ENCODE results near the gene HYDIN. TPM values are rescaled to one million over a fixed set of nuclear protein-coding genes. Genes with fewer than 3 reads are reported as not detected.

Gene HYDIN
- total and polyA plus RNA-seq, 2 donors (not counting 1 experiment from before 2014, with no cell fraction given), result 0.54 to 1.7 TPM

DNA sequence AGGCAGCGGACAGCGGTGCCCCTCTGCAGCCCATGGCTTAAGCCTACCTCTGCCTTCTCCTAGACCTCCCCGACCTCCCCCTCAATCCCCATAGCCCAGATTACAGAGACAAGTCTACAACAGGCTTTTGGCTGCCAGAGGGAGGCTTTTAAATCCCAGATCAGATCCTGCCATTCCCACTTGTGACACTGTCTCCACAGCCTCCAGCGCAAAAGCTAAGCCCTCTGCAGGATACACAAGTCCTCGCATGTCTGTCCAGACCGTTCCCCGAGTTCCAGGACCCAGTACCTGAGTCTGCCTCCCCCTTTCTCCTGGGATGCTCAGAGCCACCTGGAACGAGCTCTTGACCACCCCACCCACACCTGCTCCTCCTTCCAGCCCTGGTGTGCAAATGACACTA, 460.8 kb downstream of the HYDIN start:
- Histone ChIP-seq H3K79me2 (ENCODE audit: control insufficient read depth, insufficient read depth, low read length) (no peaks in the 10 kb centered on the region), H2AFZ (ENCODE audit: low read length) (no peak overlapping the region), H3K4me3 (replicated peaks in 1 of 4; ENCODE audit: control extremely low read depth in 1 of 4, insufficient read depth in 1 of 4, low read depth in 3 of 4, low read length in 4 of 4) (no peak overlapping the region), H3K27me3 (ENCODE audit: control insufficient read depth, insufficient read depth, low read length) (no peaks in the 10 kb centered on the region), H3K36me3 (ENCODE audit: control insufficient read depth, insufficient read depth, low read length) (peaks cover 3% of the 10 kb centered on the region), H3K4me1 (ENCODE audit: control insufficient read depth, extremely low read depth, insufficient read depth, low read length) (peaks cover 8% of the 10 kb centered on the region), H3K9ac (ENCODE audit: insufficient read depth, low read length) (no peak overlapping the region), H3K9me3 (ENCODE audit: control insufficient read depth, insufficient read depth, low read depth, low read length) (no peaks in the 10 kb centered on the region), H4K20me1 (ENCODE audit: control insufficient read depth, extremely low read depth, insufficient read depth, low read length) (no peaks in the 10 kb centered on the region), H3K4me2 (ENCODE audit: extremely low read depth, insufficient read depth, low read length) (no peak overlapping the region), H3K27ac (ENCODE audit: insufficient read depth, low read length) (no peak overlapping the region)
- no peak for TF ChIP-seq EZH2 (IDR thresholded peaks at IDR 0.05; ENCODE audit: low read length, missing control alignments)
- TF ChIP-seq, protein P1, sequence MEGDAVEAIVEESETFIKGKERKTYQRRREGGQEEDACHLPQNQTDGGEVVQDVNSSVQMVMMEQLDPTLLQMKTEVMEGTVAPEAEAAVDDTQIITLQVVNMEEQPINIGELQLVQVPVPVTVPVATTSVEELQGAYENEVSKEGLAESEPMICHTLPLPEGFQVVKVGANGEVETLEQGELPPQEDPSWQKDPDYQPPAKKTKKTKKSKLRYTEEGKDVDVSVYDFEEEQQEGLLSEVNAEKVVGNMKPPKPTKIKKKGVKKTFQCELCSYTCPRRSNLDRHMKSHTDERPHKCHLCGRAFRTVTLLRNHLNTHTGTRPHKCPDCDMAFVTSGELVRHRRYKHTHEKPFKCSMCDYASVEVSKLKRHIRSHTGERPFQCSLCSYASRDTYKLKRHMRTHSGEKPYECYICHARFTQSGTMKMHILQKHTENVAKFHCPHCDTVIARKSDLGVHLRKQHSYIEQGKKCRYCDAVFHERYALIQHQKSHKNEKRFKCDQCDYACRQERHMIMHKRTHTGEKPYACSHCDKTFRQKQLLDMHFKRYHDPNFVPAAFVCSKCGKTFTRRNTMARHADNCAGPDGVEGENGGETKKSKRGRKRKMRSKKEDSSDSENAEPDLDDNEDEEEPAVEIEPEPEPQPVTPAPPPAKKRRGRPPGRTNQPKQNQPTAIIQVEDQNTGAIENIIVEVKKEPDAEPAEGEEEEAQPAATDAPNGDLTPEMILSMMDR (conservative IDR thresholded peaks at IDR 0.05 in 1 of 2, IDR thresholded peaks at IDR 0.05 in 1 of 2; ENCODE audit: low read depth in 1 of 2, low read length in 2 of 2), result no peak
- no peak for DNase-seq (ENCODE audit: low read depth in 2 of 2)

DNA sequence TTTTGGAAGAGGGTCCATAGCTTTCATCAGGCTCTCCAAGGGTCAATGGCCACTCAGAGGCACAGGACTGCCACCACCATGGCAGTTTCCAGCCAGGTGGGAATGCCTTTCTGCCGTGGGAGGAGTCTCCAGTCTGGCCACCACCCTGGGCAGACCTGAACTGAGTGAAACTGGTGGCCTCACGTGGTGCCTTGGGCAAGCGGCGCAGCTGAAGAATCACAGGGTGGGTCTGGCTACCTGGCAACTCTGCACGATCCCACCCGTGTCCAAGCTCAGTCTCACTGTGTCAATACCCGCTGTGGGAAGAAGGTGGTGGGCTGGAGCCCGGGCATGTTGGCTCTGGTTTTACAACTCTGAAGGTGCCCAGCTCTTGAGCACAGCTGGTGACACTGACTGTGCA, 461.4 kb downstream of the HYDIN start:
- no peaks in the 10 kb centered on the region for H3K9me3 ChIP-seq (ENCODE audit: control insufficient read depth, insufficient read depth, low read depth, low read length)
- no peaks in the 10 kb centered on the region for H3K27me3 ChIP-seq (ENCODE audit: control insufficient read depth, insufficient read depth, low read length)
- H3K4me1 ChIP-seq (ENCODE audit: control insufficient read depth, extremely low read depth, insufficient read depth, low read length), result peaks cover 8% of the 10 kb centered on the region
- H3K4me3 ChIP-seq (replicated peaks in 1 of 4; ENCODE audit: control extremely low read depth in 1 of 4, insufficient read depth in 1 of 4, low read depth in 3 of 4, low read length in 4 of 4), result no peak overlapping the region
- H3K79me2 ChIP-seq (ENCODE audit: control insufficient read depth, insufficient read depth, low read length), result no peaks in the 10 kb centered on the region
- TF ChIP-seq, protein P1 (conservative IDR thresholded peaks at IDR 0.05 in 1 of 2, IDR thresholded peaks at IDR 0.05 in 1 of 2; ENCODE audit: low read depth in 1 of 2, low read length in 2 of 2), result no peak
- TF ChIP-seq EZH2 (IDR thresholded peaks at IDR 0.05; ENCODE audit: low read length, missing control alignments), result no peak
- peaks cover 3% of the 10 kb centered on the region for H3K36me3 ChIP-seq (ENCODE audit: control insufficient read depth, insufficient read depth, low read length)
- H3K9ac ChIP-seq (ENCODE audit: insufficient read depth, low read length), result no peak overlapping the region
- no peak for DNase-seq (ENCODE audit: low read depth in 2 of 2)
- no peak overlapping the region for H3K27ac ChIP-seq (ENCODE audit: insufficient read depth, low read length)
- no peaks in the 10 kb centered on the region for H4K20me1 ChIP-seq (ENCODE audit: control insufficient read depth, extremely low read depth, insufficient read depth, low read length)
- H3K4me2 ChIP-seq (ENCODE audit: extremely low read depth, insufficient read depth, low read length), result no peak overlapping the region
- no peak overlapping the region for H2AFZ ChIP-seq (ENCODE audit: low read length)

DNA sequence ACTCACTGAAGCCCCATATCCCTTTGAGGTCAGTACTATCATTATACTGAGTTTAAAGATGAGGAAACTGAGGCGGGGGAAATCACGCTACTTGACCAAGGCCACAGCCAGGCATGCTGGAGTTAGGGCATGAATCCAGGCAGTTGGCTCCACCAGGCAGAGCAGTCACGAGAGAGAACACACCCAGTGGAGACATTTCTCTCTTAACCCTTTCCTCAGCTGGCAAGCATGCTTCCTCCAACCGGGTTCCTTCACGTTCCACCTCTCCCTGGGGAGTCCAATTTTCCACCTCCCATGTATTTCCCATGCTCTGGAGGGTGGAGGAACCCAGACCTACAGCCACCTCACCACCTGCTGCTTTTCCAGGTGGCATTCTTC, 462.3 kb downstream of the HYDIN start:
- TF ChIP-seq EZH2 (IDR thresholded peaks at IDR 0.05; ENCODE audit: low read length, missing control alignments), result no peak
- TF ChIP-seq, protein P1 (conservative IDR thresholded peaks at IDR 0.05 in 1 of 2, IDR thresholded peaks at IDR 0.05 in 1 of 2; ENCODE audit: low read depth in 1 of 2, low read length in 2 of 2), result no peak
- peak in 1 of 2 donors; percentile 41 for DNase-seq (ENCODE audit: low read depth in 2 of 2)
- Histone ChIP-seq H3K4me1 (ENCODE audit: control insufficient read depth, extremely low read depth, insufficient read depth, low read length) (peaks cover 8% of the 10 kb centered on the region), H3K27ac (ENCODE audit: insufficient read depth, low read length) (peak overlapping the region; percentile 13), H2AFZ (ENCODE audit: low read length) (no peak overlapping the region), H4K20me1 (ENCODE audit: control insufficient read depth, extremely low read depth, insufficient read depth, low read length) (no peaks in the 10 kb centered on the region), H3K36me3 (ENCODE audit: control insufficient read depth, insufficient read depth, low read length) (peaks cover 3% of the 10 kb centered on the region), H3K79me2 (ENCODE audit: control insufficient read depth, insufficient read depth, low read length) (no peaks in the 10 kb centered on the region), H3K9me3 (ENCODE audit: control insufficient read depth, insufficient read depth, low read depth, low read length) (no peaks in the 10 kb centered on the region), H3K9ac (ENCODE audit: insufficient read depth, low read length) (no peak overlapping the region), H3K27me3 (ENCODE audit: control insufficient read depth, insufficient read depth, low read length) (no peaks in the 10 kb centered on the region), H3K4me3 (replicated peaks in 1 of 4; ENCODE audit: control extremely low read depth in 1 of 4, insufficient read depth in 1 of 4, low read depth in 3 of 4, low read length in 4 of 4) (no peak overlapping the region), H3K4me2 (ENCODE audit: extremely low read depth, insufficient read depth, low read length) (peak overlapping the region; percentile 23)

Data from fibroblast of lung (primary cell).